ENCODE data around the gene GDI1. TPM values are rescaled to one million over a fixed set of nuclear protein-coding genes. Genes with fewer than 3 reads are reported as not detected.

Gene GDI1
- polyA plus RNA-seq, 1 donor (not counting 4 experiments of a cell fraction or from before 2014, with no cell fraction given) = 61.8 TPM

DNA sequence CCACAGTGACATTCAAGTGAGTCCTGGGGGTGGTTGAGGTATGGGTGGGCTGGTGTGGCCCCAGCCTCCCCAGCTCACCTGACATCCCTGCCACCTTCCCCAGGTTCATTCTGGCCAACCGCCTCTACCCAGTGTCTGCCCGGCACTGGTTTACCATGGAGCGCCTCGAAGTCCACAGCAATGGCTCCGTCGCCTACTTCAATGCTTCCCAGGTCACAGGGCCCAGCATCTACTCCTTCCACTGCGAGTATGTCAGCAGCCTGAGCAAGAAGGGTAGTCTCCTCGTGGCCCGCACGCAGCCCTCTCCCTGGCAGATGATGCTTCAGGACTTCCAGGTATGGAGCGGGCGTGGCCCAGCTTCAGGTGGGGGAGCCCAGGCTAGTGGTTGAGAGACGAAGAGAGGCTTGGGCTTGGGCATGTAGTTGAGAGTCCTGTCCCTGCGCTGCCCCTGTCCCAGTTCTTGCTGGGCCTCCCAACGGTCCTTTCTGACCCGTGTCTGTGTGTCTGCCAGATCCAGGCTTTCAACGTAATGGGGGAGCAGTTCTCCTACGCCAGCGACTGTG, 1.7 kb upstream of the GDI1 start:
- Histone ChIP-seq H2AFZ (ENCODE audit: control insufficient read depth, low read length) (no peak overlapping the region), H3K36me3 (ENCODE audit: control insufficient read depth in 2 of 2, extremely low read depth in 1 of 2, insufficient read depth in 2 of 2, low read length in 2 of 2) (peaks cover 5 to 11% of the 10 kb centered on the region in 2 experiments), H3K9me1 (ENCODE audit: control insufficient read depth, extremely low read depth, insufficient read depth, low read length) (no peaks in the 10 kb centered on the region), H3K27me3 (ENCODE audit: control insufficient read depth, extremely low read depth, insufficient read depth, low read length) (no peaks in the 10 kb centered on the region), H3K79me2 (ENCODE audit: control insufficient read depth, insufficient read depth, low read length) (peaks cover 25% of the 10 kb centered on the region), H3K9ac (ENCODE audit: control insufficient read depth, extremely low read depth, insufficient read depth, low read length) (no peak overlapping the region), H3K4me1 (ENCODE audit: control insufficient read depth, extremely low read depth, insufficient read depth, low read length) (peaks cover 6% of the 10 kb centered on the region), H3K27ac (ENCODE audit: control insufficient read depth, insufficient read depth, low read length) (no peak overlapping the region), H3K4me2 (ENCODE audit: control insufficient read depth, extremely low read depth, insufficient read depth, low read depth, low read length) (no peak overlapping the region), H3K9me3 (ENCODE audit: control insufficient read depth, low read depth, low read length) (peaks cover 4% of the 10 kb centered on the region), H3K4me3 (ENCODE audit: control insufficient read depth in 2 of 3, extremely low read depth in 1 of 3, insufficient read depth in 2 of 3, low read depth in 1 of 3, low read length in 3 of 3) (no peak overlapping the region), H4K20me1 (ENCODE audit: control insufficient read depth, extremely low read depth, insufficient read depth, low read length) (peaks cover 5% of the 10 kb centered on the region)
- no peak for DNase-seq (ENCODE audit: low read depth, low spot score)
- FAIRE-seq = no peak
- TF ChIP-seq, protein P1, sequence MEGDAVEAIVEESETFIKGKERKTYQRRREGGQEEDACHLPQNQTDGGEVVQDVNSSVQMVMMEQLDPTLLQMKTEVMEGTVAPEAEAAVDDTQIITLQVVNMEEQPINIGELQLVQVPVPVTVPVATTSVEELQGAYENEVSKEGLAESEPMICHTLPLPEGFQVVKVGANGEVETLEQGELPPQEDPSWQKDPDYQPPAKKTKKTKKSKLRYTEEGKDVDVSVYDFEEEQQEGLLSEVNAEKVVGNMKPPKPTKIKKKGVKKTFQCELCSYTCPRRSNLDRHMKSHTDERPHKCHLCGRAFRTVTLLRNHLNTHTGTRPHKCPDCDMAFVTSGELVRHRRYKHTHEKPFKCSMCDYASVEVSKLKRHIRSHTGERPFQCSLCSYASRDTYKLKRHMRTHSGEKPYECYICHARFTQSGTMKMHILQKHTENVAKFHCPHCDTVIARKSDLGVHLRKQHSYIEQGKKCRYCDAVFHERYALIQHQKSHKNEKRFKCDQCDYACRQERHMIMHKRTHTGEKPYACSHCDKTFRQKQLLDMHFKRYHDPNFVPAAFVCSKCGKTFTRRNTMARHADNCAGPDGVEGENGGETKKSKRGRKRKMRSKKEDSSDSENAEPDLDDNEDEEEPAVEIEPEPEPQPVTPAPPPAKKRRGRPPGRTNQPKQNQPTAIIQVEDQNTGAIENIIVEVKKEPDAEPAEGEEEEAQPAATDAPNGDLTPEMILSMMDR (optimal IDR thresholded peaks at IDR 0.05 in 1 of 3, IDR thresholded peaks at IDR 0.05 in 1 of 3, conservative IDR thresholded peaks at IDR 0.05 in 1 of 3; ENCODE audit: extremely low read depth in 1 of 3, insufficient read depth in 2 of 3, low read length in 3 of 3) = no peak
- no peak for TF ChIP-seq EZH2 (IDR thresholded peaks at IDR 0.05; ENCODE audit: low read length)
- dilution Hi-C loops (cut with MboI; ENCODE audit: extremely low pct_ligation_motif_present, low sequenced_read_pairs) = no loop called here

GRCh38 chrX:154436374-154436982, 476 bp upstream of the GDI1 start:
- no peaks in the 10 kb centered on the region for H3K27me3 ChIP-seq (ENCODE audit: control insufficient read depth, extremely low read depth, insufficient read depth, low read length)
- peaks cover 6% of the 10 kb centered on the region for H3K4me1 ChIP-seq (ENCODE audit: control insufficient read depth, extremely low read depth, insufficient read depth, low read length)
- H3K9ac ChIP-seq (ENCODE audit: control insufficient read depth, extremely low read depth, insufficient read depth, low read length) = peak overlapping the region; percentile 28
- no peak for DNase-seq (ENCODE audit: low read depth, low spot score)
- no peak for FAIRE-seq
- peaks cover 4% of the 10 kb centered on the region for H3K9me3 ChIP-seq (ENCODE audit: control insufficient read depth, low read depth, low read length)
- H2AFZ ChIP-seq (ENCODE audit: control insufficient read depth, low read length) = no peak overlapping the region
- dilution Hi-C loops (cut with MboI; ENCODE audit: extremely low pct_ligation_motif_present, low sequenced_read_pairs) = no loop called here
- H3K79me2 ChIP-seq (ENCODE audit: control insufficient read depth, insufficient read depth, low read length) = peaks cover 22% of the 10 kb centered on the region
- no peaks in the 10 kb centered on the region for H3K9me1 ChIP-seq (ENCODE audit: control insufficient read depth, extremely low read depth, insufficient read depth, low read length)
- no peak overlapping the region for H3K27ac ChIP-seq (ENCODE audit: control insufficient read depth, insufficient read depth, low read length)
- H4K20me1 ChIP-seq (ENCODE audit: control insufficient read depth, extremely low read depth, insufficient read depth, low read length) = peaks cover 5% of the 10 kb centered on the region
- H3K4me2 ChIP-seq (ENCODE audit: control insufficient read depth, extremely low read depth, insufficient read depth, low read depth, low read length) = peak overlapping the region; percentile 16
- peak overlapping the region in 1 of 3 experiments; percentile 48 for H3K4me3 ChIP-seq (ENCODE audit: control insufficient read depth in 2 of 3, extremely low read depth in 1 of 3, insufficient read depth in 2 of 3, low read depth in 1 of 3, low read length in 3 of 3)
- peaks cover 7 to 10% of the 10 kb centered on the region in 2 experiments for H3K36me3 ChIP-seq (ENCODE audit: control insufficient read depth in 2 of 2, extremely low read depth in 1 of 2, insufficient read depth in 2 of 2, low read length in 2 of 2)
- TF ChIP-seq EZH2 (IDR thresholded peaks at IDR 0.05; ENCODE audit: low read length) = no peak
- TF ChIP-seq, protein P1 (optimal IDR thresholded peaks at IDR 0.05 in 1 of 3, IDR thresholded peaks at IDR 0.05 in 1 of 3, conservative IDR thresholded peaks at IDR 0.05 in 1 of 3; ENCODE audit: extremely low read depth in 1 of 3, insufficient read depth in 2 of 3, low read length in 3 of 3) = no peak
